ENCODE data around the gene EEF1A1.

GRCh38 chr6:73538116-73538779 is 17.4 kb upstream of the EEF1A1 start:
- TF ChIP-seq REST (tag by site-specific recombination; IDR thresholded peaks at IDR 0.05) (no peak), CTCF (tag by site-specific recombination; IDR thresholded peaks at IDR 0.05) (no peak)

Data from HEK293 (cell line).